AG04450 (cell line): ENCODE results near the gene THEM5. TPM values are rescaled to one million over a fixed set of nuclear protein-coding genes. Genes with fewer than 3 reads are reported as not detected.

Experiments used
- CTCF ChIA-PET: fragments of 300-600, 350-600 bp; formaldehyde crosslinking; extraction: SDS; loops from one replicate; lab custom pipeline; 2022; ENCODE audit warnings: antibody characterized with exemption, inconsistent platforms; lab: Charles Lee
- POLR2A ChIA-PET: fragments of 350-600 bp; formaldehyde crosslinking; extraction: SDS; loops from one replicate; lab custom pipeline; 2021; ENCODE audit warnings: antibody characterized with exemption, inconsistent platforms; lab: Yijun Ruan, JAX
- DNase-seq: peaks from one replicate; pipeline ENCODE4 v3.0.0-alpha.2; 2011; ENCODE audit warnings: low read depth, low spot score
- H3K27ac ChIP-seq: one replicate; pipeline ENCODE4 v1.5.1; 2012; ENCODE audit warnings: low read depth, low read length, control low read depth
- H3K27me3 ChIP-seq: one replicate; pipeline ENCODE4 v1.6.0; 2012; ENCODE audit warnings: low read length; ENCODE audit not compliant: control insufficient read depth, insufficient read depth
- H3K4me3 ChIP-seq: 2 replicates; pipeline ENCODE4 v1.5.1; 2011; ENCODE audit warnings: mild to moderate bottlenecking, low read depth, low read length, control low read depth
- H3K9me3 ChIP-seq: 2 replicates; pipeline ENCODE4 v1.5.1; 2012; ENCODE audit warnings: low read length; ENCODE audit not compliant: control insufficient read depth, insufficient read depth
- CTCF ChIP-seq: IDR thresholded peaks from 2 replicates; pipeline ENCODE4 v1.5.1; 2011; ENCODE audit warnings: low read depth, low read length, control low read depth, inconsistent platforms
- polyA plus RNA-seq: library from polyadenylated mRNA; depleted of rRNA; stranded (reverse); fragments of >200 nt; gene quantifications from 2 replicates; pipeline ENCODE4 v1.2.3, GENCODE V29; 2011

THEM5 gene
- polyA plus RNA-seq, 1 experiment, result not detected

- POLR2A ChIA-PET, result no interaction called here
- Histone ChIP-seq H3K27me3 (peaks cover 50% of the 10 kb centered on the region), H3K9me3 (no peaks in the 10 kb centered on the region; the same call in 1 of the 2 replicates), H3K4me3 (no peak overlapping the region), H3K27ac (no peak overlapping the region)
- no peak for DNase-seq
- TF ChIP-seq CTCF, result no peak
- CTCF ChIA-PET, result interaction anchor here (0.5 kb wide), 1 partner anchor 283 kb away, joined by 3 read pairs; the partner anchor contains the start of gene TUFT1
These were observed 30.3 kb downstream of the THEM5 start for GRCh38 chr1:151823175-151823574.

GRCh38 chr1:151822404-151822803 is 31.1 kb downstream of the THEM5 start:
- ChIA-PET CTCF (interaction anchor here (0.5 to 1.2 kb wide), 2 partner anchors 14 to 282 kb away, joined by 3 read pairs; partner anchors contain the start of gene TUFT1), POLR2A (no interaction called here)
- no peak overlapping the region for H3K4me3 ChIP-seq
- no peak overlapping the region for H3K27ac ChIP-seq
- DNase-seq, result no peak
- peaks cover 47% of the 10 kb centered on the region for H3K27me3 ChIP-seq
- no peaks in the 10 kb centered on the region; the same call in 1 of the 2 replicates for H3K9me3 ChIP-seq
- TF ChIP-seq CTCF, result no peak

GRCh38 chr1:151820940-151821339 is 32.6 kb downstream of the THEM5 start:
- no peak overlapping the region for H3K4me3 ChIP-seq
- no peaks in the 10 kb centered on the region; the same call in 1 of the 2 replicates for H3K9me3 ChIP-seq
- H3K27me3 ChIP-seq, result peaks cover 51% of the 10 kb centered on the region
- no peak for DNase-seq
- no peak for TF ChIP-seq CTCF
- ChIA-PET CTCF (interaction anchor here (1.2 kb wide), 1 partner anchor 15 kb away, joined by 3 read pairs; no protein-coding TSS in a partner anchor), POLR2A (no interaction called here)
- no peak overlapping the region for H3K27ac ChIP-seq

GRCh38 chr1:151819976-151820623 is 33.4 kb downstream of the THEM5 start:
- CTCF ChIA-PET, result no interaction called here
- Histone ChIP-seq H3K27me3 (peaks cover 50% of the 10 kb centered on the region), H3K4me3 (no peak overlapping the region), H3K9me3 (no peaks in the 10 kb centered on the region), H3K27ac (no peak overlapping the region)
- no peak for TF ChIP-seq CTCF
- DNase-seq, result no peak
- POLR2A ChIA-PET, result no interaction called here

- Histone ChIP-seq H3K27me3 (peaks cover 51% of the 10 kb centered on the region), H3K4me3 (no peak overlapping the region), H3K9me3 (no peaks in the 10 kb centered on the region), H3K27ac (no peak overlapping the region)
- CTCF ChIA-PET, result no interaction called here
- POLR2A ChIA-PET, result no interaction called here
- no peak for TF ChIP-seq CTCF
- no peak for DNase-seq
These were observed 34.2 kb downstream of the THEM5 start for GRCh38 chr1:151819227-151819835.
